GM23338 (cell line): ENCODE measurements around the gene FRMD4A. TPM values are rescaled to one million over a fixed set of nuclear protein-coding genes. Genes with fewer than 3 reads are reported as not detected.

Experiments used
- ATAC-seq: fragments of 200-7000 bp; cut with Tn5 transposase; 3 replicates; pipeline ENCODE4 v1.9.1; 2020
- DNase-seq: peaks from one replicate; pipeline ENCODE4 v3.0.0-alpha.2; 2015; ENCODE audit warnings: low spot score
- H2AFZ ChIP-seq: fragments of 200-600 bp; sonication (generic); 2 replicates; pipeline ENCODE4 v1.8.0; 2016; ENCODE audit warnings: antibody characterized with exemption, mild to moderate bottlenecking, moderate library complexity
- H3F3A ChIP-seq: fragments of 200-600 bp; sonication (generic); replicated peaks from 2 replicates; pipeline ENCODE4 v1.8.0; 2017; ENCODE audit warnings: antibody characterized with exemption, mixed run types, low read depth
- H3K27ac ChIP-seq: fragments of 200-600 bp; sonication (generic); 2 replicates; pipeline ENCODE4 v1.6.1; 2016; ENCODE audit warnings: low read depth
- H3K27me3 ChIP-seq: fragments of 200-600 bp; sonication (generic); 2 replicates; pipeline ENCODE4 v1.8.0; 2016; ENCODE audit warnings: mild to moderate bottlenecking, mixed run types, moderate library complexity; ENCODE audit not compliant: insufficient read depth
- H3K36me3 ChIP-seq: fragments of 200-600 bp; sonication (generic); 2 replicates; pipeline ENCODE4 v1.8.0; 2016; ENCODE audit warnings: mild to moderate bottlenecking; ENCODE audit not compliant: insufficient read depth
- H3K4me1 ChIP-seq: fragments of 200-600 bp; sonication (generic); 2 replicates; pipeline ENCODE4 v1.8.0; 2016; ENCODE audit warnings: mild to moderate bottlenecking, moderate library complexity; ENCODE audit not compliant: insufficient read depth
- H3K4me2 ChIP-seq: fragments of 200-600 bp; sonication (generic); 2 replicates; pipeline ENCODE4 v1.7.1; 2017; ENCODE audit warnings: mixed run types
- H3K4me3 ChIP-seq: fragments of 200-600 bp; sonication (generic); 2 replicates; pipeline ENCODE4 v1.6.1; 2016; ENCODE audit warnings: mixed run types
- H3K79me2 ChIP-seq: fragments of 200-600 bp; sonication (generic); replicated peaks from 2 replicates; pipeline ENCODE4 v1.8.0; 2017; ENCODE audit warnings: mild to moderate bottlenecking; ENCODE audit not compliant: insufficient read depth
- H3K9me2 ChIP-seq: fragments of 200-600 bp; sonication (generic); 2 replicates; pipeline ENCODE4 v1.8.0; 2017; ENCODE audit not compliant: insufficient read depth
- H4K20me1 ChIP-seq: fragments of 200-600 bp; sonication (generic); replicated peaks from 2 replicates; pipeline ENCODE4 v1.8.0; 2017; ENCODE audit warnings: mild to moderate bottlenecking; ENCODE audit not compliant: insufficient read depth
- H3K27ac Mint-ChIP-seq: 2 replicates; pipeline ENCODE4 v1.8.0; 2020; ENCODE audit warnings: inconsistent platforms, mild to moderate bottlenecking, moderate library complexity, mixed read lengths
- H3K27me3 Mint-ChIP-seq: 3 replicates; pipeline ENCODE4 v1.8.0; 2022; ENCODE audit warnings: low read depth, mild to moderate bottlenecking, moderate library complexity, mixed read lengths, inconsistent platforms; ENCODE audit not compliant: insufficient read depth, poor library complexity
- H3K36me3 Mint-ChIP-seq: 3 replicates; pipeline ENCODE4 v1.8.0; 2021; ENCODE audit warnings: low read depth, mild to moderate bottlenecking, inconsistent platforms, moderate library complexity, mixed read lengths
- H3K4me1 Mint-ChIP-seq: 3 replicates; pipeline ENCODE4 v1.8.0; 2020; ENCODE audit warnings: mild to moderate bottlenecking, inconsistent platforms, mixed read lengths
- H3K4me3 Mint-ChIP-seq: 3 replicates; pipeline ENCODE4 v1.8.0; 2021; ENCODE audit warnings: moderate library complexity, mild to moderate bottlenecking, inconsistent platforms, mixed read lengths
- H3K9me3 Mint-ChIP-seq: 3 replicates; pipeline ENCODE4 v1.8.0; 2020; ENCODE audit warnings: moderate library complexity, mild to moderate bottlenecking, inconsistent platforms, mixed read lengths
- CREB1 ChIP-seq: fragments of 250-450 bp; sonication (Bioruptor Pico); IDR thresholded peaks from 2 replicates; pipeline ENCODE4 v1.5.0; 2020; ENCODE audit warnings: low read depth, mild to moderate bottlenecking, moderate library complexity
- EZH2 ChIP-seq: fragments of 200-600 bp; sonication (generic); IDR thresholded peaks from one replicate; pipeline ENCODE4 v1.8.0; 2017; ENCODE audit warnings: antibody characterized with exemption, mild to moderate bottlenecking, low read depth; ENCODE audit not compliant: unreplicated experiment
- EZH2phosphoT487 ChIP-seq: fragments of 200-600 bp; sonication (generic); IDR thresholded peaks from one replicate; pipeline ENCODE4 v1.8.1; 2018; ENCODE audit warnings: antibody characterized with exemption; ENCODE audit not compliant: unreplicated experiment
- JUNB ChIP-seq: IDR thresholded peaks from one replicate; pipeline ENCODE4 v1.6.1; 2016; ENCODE audit warnings: antibody characterized with exemption; ENCODE audit not compliant: unreplicated experiment
- NANOG ChIP-seq: IDR thresholded peaks from 2 replicates; pipeline ENCODE4 v1.6.1; 2016; ENCODE audit warnings: antibody characterized with exemption, borderline replicate concordance
- POLR2AphosphoS5 ChIP-seq: IDR thresholded peaks from 2 replicates; pipeline ENCODE4 v1.6.1; 2016; ENCODE audit warnings: antibody characterized with exemption, low read depth
- STAT1 ChIP-seq: IDR thresholded peaks from one replicate; pipeline ENCODE4 v1.6.1; 2016; ENCODE audit warnings: antibody characterized with exemption; ENCODE audit not compliant: unreplicated experiment
- ZNF114 ChIP-seq: fragments of 250-450 bp; sonication (Bioruptor Pico); IDR thresholded peaks from 2 replicates; pipeline ENCODE4 v1.5.0; 2020; ENCODE audit warnings: mild to moderate bottlenecking, moderate library complexity
- ZNF331 ChIP-seq: fragments of 250-450 bp; sonication (Bioruptor Pico); IDR thresholded peaks from 2 replicates; pipeline ENCODE4 v1.5.0; 2020; ENCODE audit warnings: low read depth, mild to moderate bottlenecking, moderate library complexity
- polyA plus RNA-seq: library from polyadenylated mRNA; unstranded; fragments of >200 nt; fragmentation: Nextera tagmentation; extraction: Ambion mirVana; gene quantifications from 2 replicates; pipeline ENCODE4 v1.2.1, GENCODE V29; 2016
- total RNA-seq: library from RNA; depleted of rRNA; stranded (reverse); fragments of >200 nt; shearing (Covaris generic); gene quantifications from 2 replicates; pipeline ENCODE4 v1.2.3, GENCODE V29; 2014
- TF ChIP-seq, protein P1 (sequence below): IDR thresholded peaks from one replicate; pipeline ENCODE4 v1.6.1; 2018; ENCODE audit warnings: antibody characterized with exemption; ENCODE audit not compliant: unreplicated experiment
- TF ChIP-seq, protein P2 (sequence below): fragments of 250-450 bp; sonication (Bioruptor Pico); IDR thresholded peaks from 2 replicates; pipeline ENCODE4 v1.5.0; 2020; ENCODE audit warnings: mild to moderate bottlenecking, moderate library complexity
- TF ChIP-seq, protein P3 (sequence below): IDR thresholded peaks from 2 replicates; pipeline ENCODE4 v1.6.1; 2016; ENCODE audit warnings: antibody characterized with exemption
- TF ChIP-seq, protein P4 (sequence below), 2 experiments: fragments of 200-600 bp in 1 of 2; sonication (generic) in 1 of 2; conservative IDR thresholded peaks; 2 replicates each; pipeline versions ENCODE4 v1.5.1 to v1.6.1; 2016 to 2017; ENCODE audit warnings: antibody characterized with exemption in 2 of 2, low read depth in 2 of 2, mild to moderate bottlenecking in 2 of 2, moderate library complexity in 1 of 2

Gene FRMD4A
- total and polyA plus RNA-seq, 2 experiments from 2014 or later = 14.0 to 20.1 TPM

DNA sequence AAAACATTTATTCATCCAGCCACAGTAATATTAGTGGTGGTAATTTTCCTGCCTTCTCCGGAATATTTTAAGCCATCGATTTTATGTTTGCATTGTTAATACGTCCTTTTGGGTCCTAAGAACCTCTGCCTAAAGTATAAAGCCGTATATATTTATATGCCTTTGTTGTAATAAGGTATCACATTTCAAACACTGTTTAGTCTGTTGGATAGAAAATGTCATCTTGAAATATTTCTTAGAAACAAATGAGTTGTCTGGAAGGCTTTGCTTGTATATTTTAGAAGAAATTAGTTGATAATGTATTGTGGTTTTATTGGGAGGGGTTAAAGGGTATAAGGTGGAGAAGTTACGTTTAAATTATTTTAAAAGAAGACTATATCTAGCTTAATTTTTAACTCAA, 732.8 kb downstream of the FRMD4A start:
- Mint-ChIP-seq H3K36me3 (no peaks in the 10 kb centered on the region; the same call in 2 of the 3 replicates), H3K27ac (no peak overlapping the region), H3K4me1 (no peaks in the 10 kb centered on the region), H3K4me3 (no peak overlapping the region), H3K9me3 (no peaks in the 10 kb centered on the region), H3K27me3 (no peaks in the 10 kb centered on the region)
- DNase-seq = no peak
- Histone ChIP-seq H3K79me2 (0 out of 2 replicates have a peak, but pooled peaks cover 7% of the 10 kb centered on the region), H3K4me3 (no peak overlapping the region), H3K27me3 (no peaks in the 10 kb centered on the region), H3K4me1 (no peaks in the 10 kb centered on the region), H2AFZ (no peak overlapping the region), H3K9me2 (no peaks in the 10 kb centered on the region), H3K4me2 (no peak overlapping the region), H3F3A (no peaks in the 10 kb centered on the region), H4K20me1 (no peaks in the 10 kb centered on the region; the same call in 1 of the 2 replicates), H3K27ac (no peak overlapping the region), H3K36me3 (no peaks in the 10 kb centered on the region)
- no peak for ATAC-seq
- no peak for TF ChIP-seq CREB1
- no peak for TF ChIP-seq ZNF331 (CRISPR knock-in tag)
- TF ChIP-seq POLR2AphosphoS5 = no peak
- TF ChIP-seq EZH2phosphoT487 = no peak
- TF ChIP-seq, protein P1, sequence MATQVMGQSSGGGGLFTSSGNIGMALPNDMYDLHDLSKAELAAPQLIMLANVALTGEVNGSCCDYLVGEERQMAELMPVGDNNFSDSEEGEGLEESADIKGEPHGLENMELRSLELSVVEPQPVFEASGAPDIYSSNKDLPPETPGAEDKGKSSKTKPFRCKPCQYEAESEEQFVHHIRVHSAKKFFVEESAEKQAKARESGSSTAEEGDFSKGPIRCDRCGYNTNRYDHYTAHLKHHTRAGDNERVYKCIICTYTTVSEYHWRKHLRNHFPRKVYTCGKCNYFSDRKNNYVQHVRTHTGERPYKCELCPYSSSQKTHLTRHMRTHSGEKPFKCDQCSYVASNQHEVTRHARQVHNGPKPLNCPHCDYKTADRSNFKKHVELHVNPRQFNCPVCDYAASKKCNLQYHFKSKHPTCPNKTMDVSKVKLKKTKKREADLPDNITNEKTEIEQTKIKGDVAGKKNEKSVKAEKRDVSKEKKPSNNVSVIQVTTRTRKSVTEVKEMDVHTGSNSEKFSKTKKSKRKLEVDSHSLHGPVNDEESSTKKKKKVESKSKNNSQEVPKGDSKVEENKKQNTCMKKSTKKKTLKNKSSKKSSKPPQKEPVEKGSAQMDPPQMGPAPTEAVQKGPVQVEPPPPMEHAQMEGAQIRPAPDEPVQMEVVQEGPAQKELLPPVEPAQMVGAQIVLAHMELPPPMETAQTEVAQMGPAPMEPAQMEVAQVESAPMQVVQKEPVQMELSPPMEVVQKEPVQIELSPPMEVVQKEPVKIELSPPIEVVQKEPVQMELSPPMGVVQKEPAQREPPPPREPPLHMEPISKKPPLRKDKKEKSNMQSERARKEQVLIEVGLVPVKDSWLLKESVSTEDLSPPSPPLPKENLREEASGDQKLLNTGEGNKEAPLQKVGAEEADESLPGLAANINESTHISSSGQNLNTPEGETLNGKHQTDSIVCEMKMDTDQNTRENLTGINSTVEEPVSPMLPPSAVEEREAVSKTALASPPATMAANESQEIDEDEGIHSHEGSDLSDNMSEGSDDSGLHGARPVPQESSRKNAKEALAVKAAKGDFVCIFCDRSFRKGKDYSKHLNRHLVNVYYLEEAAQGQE = no peak
- TF ChIP-seq, protein P2, sequence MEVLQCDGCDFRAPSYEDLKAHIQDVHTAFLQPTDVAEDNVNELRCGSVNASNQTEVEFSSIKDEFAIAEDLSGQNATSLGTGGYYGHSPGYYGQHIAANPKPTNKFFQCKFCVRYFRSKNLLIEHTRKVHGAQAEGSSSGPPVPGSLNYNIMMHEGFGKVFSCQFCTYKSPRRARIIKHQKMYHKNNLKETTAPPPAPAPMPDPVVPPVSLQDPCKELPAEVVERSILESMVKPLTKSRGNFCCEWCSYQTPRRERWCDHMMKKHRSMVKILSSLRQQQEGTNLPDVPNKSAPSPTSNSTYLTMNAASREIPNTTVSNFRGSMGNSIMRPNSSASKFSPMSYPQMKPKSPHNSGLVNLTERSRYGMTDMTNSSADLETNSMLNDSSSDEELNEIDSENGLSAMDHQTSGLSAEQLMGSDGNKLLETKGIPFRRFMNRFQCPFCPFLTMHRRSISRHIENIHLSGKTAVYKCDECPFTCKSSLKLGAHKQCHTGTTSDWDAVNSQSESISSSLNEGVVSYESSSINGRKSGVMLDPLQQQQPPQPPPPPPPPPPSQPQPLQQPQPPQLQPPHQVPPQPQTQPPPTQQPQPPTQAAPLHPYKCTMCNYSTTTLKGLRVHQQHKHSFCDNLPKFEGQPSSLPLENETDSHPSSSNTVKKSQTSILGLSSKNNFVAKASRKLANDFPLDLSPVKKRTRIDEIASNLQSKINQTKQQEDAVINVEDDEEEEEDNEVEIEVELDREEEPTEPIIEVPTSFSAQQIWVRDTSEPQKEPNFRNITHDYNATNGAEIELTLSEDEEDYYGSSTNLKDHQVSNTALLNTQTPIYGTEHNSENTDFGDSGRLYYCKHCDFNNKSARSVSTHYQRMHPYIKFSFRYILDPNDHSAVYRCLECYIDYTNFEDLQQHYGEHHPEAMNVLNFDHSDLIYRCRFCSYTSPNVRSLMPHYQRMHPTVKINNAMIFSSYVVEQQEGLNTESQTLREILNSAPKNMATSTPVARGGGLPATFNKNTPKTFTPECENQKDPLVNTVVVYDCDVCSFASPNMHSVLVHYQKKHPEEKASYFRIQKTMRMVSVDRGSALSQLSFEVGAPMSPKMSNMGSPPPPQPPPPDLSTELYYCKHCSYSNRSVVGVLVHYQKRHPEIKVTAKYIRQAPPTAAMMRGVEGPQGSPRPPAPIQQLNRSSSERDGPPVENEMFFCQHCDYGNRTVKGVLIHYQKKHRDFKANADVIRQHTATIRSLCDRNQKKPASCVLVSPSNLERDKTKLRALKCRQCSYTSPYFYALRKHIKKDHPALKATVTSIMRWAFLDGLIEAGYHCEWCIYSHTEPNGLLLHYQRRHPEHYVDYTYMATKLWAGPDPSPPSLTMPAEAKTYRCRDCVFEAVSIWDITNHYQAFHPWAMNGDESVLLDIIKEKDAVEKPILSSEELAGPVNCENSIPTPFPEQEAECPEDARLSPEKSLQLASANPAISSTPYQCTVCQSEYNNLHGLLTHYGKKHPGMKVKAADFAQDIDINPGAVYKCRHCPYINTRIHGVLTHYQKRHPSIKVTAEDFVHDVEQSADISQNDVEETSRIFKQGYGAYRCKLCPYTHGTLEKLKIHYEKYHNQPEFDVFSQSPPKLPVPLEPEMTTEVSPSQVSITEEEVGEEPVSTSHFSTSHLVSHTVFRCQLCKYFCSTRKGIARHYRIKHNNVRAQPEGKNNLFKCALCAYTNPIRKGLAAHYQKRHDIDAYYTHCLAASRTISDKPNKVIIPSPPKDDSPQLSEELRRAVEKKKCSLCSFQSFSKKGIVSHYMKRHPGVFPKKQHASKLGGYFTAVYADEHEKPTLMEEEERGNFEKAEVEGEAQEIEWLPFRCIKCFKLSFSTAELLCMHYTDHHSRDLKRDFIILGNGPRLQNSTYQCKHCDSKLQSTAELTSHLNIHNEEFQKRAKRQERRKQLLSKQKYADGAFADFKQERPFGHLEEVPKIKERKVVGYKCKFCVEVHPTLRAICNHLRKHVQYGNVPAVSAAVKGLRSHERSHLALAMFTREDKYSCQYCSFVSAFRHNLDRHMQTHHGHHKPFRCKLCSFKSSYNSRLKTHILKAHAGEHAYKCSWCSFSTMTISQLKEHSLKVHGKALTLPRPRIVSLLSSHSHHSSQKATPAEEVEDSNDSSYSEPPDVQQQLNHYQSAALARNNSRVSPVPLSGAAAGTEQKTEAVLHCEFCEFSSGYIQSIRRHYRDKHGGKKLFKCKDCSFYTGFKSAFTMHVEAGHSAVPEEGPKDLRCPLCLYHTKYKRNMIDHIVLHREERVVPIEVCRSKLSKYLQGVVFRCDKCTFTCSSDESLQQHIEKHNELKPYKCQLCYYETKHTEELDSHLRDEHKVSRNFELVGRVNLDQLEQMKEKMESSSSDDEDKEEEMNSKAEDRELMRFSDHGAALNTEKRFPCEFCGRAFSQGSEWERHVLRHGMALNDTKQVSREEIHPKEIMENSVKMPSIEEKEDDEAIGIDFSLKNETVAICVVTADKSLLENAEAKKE (CRISPR knock-in tag) = no peak
- no peak for TF ChIP-seq ZNF114 (CRISPR knock-in tag)
- TF ChIP-seq, protein P3, sequence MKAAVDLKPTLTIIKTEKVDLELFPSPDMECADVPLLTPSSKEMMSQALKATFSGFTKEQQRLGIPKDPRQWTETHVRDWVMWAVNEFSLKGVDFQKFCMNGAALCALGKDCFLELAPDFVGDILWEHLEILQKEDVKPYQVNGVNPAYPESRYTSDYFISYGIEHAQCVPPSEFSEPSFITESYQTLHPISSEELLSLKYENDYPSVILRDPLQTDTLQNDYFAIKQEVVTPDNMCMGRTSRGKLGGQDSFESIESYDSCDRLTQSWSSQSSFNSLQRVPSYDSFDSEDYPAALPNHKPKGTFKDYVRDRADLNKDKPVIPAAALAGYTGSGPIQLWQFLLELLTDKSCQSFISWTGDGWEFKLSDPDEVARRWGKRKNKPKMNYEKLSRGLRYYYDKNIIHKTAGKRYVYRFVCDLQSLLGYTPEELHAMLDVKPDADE = no peak
- TF ChIP-seq NANOG = no peak
- no peak for TF ChIP-seq STAT1
- no peak for TF ChIP-seq EZH2
- TF ChIP-seq, protein P4, sequence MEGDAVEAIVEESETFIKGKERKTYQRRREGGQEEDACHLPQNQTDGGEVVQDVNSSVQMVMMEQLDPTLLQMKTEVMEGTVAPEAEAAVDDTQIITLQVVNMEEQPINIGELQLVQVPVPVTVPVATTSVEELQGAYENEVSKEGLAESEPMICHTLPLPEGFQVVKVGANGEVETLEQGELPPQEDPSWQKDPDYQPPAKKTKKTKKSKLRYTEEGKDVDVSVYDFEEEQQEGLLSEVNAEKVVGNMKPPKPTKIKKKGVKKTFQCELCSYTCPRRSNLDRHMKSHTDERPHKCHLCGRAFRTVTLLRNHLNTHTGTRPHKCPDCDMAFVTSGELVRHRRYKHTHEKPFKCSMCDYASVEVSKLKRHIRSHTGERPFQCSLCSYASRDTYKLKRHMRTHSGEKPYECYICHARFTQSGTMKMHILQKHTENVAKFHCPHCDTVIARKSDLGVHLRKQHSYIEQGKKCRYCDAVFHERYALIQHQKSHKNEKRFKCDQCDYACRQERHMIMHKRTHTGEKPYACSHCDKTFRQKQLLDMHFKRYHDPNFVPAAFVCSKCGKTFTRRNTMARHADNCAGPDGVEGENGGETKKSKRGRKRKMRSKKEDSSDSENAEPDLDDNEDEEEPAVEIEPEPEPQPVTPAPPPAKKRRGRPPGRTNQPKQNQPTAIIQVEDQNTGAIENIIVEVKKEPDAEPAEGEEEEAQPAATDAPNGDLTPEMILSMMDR (conservative IDR thresholded peaks at IDR 0.05; ENCODE audit: low read depth in 2 of 2) = no peak
- no peak for TF ChIP-seq JUNB
